Astrocyte (in vitro differentiated cells and primary cell): Measurements from ENCODE around the gene RUFY1. TPM values are rescaled to one million over a fixed set of nuclear protein-coding genes. Genes with fewer than 3 reads are reported as not detected.
"Not testable (repeated sequence)": the region's sequence is repeated elsewhere in the genome, so short reads cannot be mapped to it uniquely, and the experiment has no call there.

Source experiments
- DNase-seq: peaks from one replicate; pipeline ENCODE4 v3.0.0-alpha.2; 2010; ENCODE audit warnings: low read depth
- FAIRE-seq: peaks from 2 replicates; lab custom pipeline; 2011; peaks lifted over from hg19 to GRCh38; lab: Jason Lieb, UNC
- H2AFZ ChIP-seq: 2 replicates; pipeline ENCODE4 v1.6.0; 2012; ENCODE audit warnings: low read depth, low read length, inconsistent platforms
- H3K27ac ChIP-seq: 2 replicates; pipeline ENCODE4 v1.5.1; 2011; ENCODE audit warnings: low read depth, low read length, inconsistent platforms
- H3K27me3 ChIP-seq: 2 replicates; pipeline ENCODE4 v1.6.0; 2011; ENCODE audit warnings: low read length, inconsistent platforms; ENCODE audit not compliant: insufficient read depth
- H3K36me3 ChIP-seq: 2 replicates; pipeline ENCODE4 v1.5.1; 2011; ENCODE audit warnings: low read length, inconsistent platforms; ENCODE audit not compliant: insufficient read depth
- H3K4me1 ChIP-seq: 2 replicates; pipeline ENCODE4 v1.5.1; 2011; ENCODE audit warnings: low read length, inconsistent platforms; ENCODE audit not compliant: insufficient read depth
- H3K4me2 ChIP-seq: 2 replicates; pipeline ENCODE4 v1.6.0; 2012; ENCODE audit warnings: low read length, inconsistent platforms
- H3K4me3 ChIP-seq: 2 replicates; pipeline ENCODE4 v1.5.1; 2011; ENCODE audit warnings: low read depth, mild to moderate bottlenecking, low read length, inconsistent platforms; ENCODE audit not compliant: insufficient read depth
- H3K79me2 ChIP-seq: 2 replicates; pipeline ENCODE4 v1.6.0; 2012; ENCODE audit warnings: mild to moderate bottlenecking, low read length, inconsistent platforms; ENCODE audit not compliant: insufficient read depth
- H3K9ac ChIP-seq: 2 replicates; pipeline ENCODE4 v1.6.0; 2012; ENCODE audit warnings: mild to moderate bottlenecking, low read length, inconsistent platforms
- H3K9me3 ChIP-seq: 2 replicates; pipeline ENCODE4 v1.5.1; 2012; ENCODE audit warnings: low read depth, mild to moderate bottlenecking, low read length, inconsistent platforms; ENCODE audit not compliant: insufficient read depth
- H4K20me1 ChIP-seq: 2 replicates; pipeline ENCODE4 v1.6.0; 2012; ENCODE audit warnings: low read length, inconsistent platforms; ENCODE audit not compliant: insufficient read depth
- H3K27ac Mint-ChIP-seq: one replicate; pipeline ENCODE4 v1.8.0; 2021; ENCODE audit warnings: mild to moderate bottlenecking, mixed read lengths; ENCODE audit not compliant: unreplicated experiment
- H3K27me3 Mint-ChIP-seq: one replicate; pipeline ENCODE4 v1.8.0; 2021; ENCODE audit warnings: low read depth, mixed read lengths; ENCODE audit not compliant: unreplicated experiment
- H3K36me3 Mint-ChIP-seq: one replicate; pipeline ENCODE4 v1.8.0; 2021; ENCODE audit warnings: low read depth, mixed read lengths; ENCODE audit not compliant: unreplicated experiment
- H3K4me1 Mint-ChIP-seq: one replicate; pipeline ENCODE4 v1.8.0; 2021; ENCODE audit warnings: low read depth, mixed read lengths; ENCODE audit not compliant: unreplicated experiment
- H3K4me3 Mint-ChIP-seq: one replicate; pipeline ENCODE4 v1.8.0; 2021; ENCODE audit warnings: mild to moderate bottlenecking, moderate library complexity, mixed read lengths; ENCODE audit not compliant: unreplicated experiment
- H3K9me3 Mint-ChIP-seq: one replicate; pipeline ENCODE4 v1.8.0; 2021; ENCODE audit warnings: mild to moderate bottlenecking, mixed read lengths; ENCODE audit not compliant: unreplicated experiment
- total RNA-seq: library from RNA; stranded (reverse); gene quantifications from 2 replicates; pipeline ENCODE4 v1.2.1, GENCODE V29; 2021

The RUFY1 gene
- total RNA-seq, 1 donor from 2014 or later, result 34.1 TPM

DNA sequence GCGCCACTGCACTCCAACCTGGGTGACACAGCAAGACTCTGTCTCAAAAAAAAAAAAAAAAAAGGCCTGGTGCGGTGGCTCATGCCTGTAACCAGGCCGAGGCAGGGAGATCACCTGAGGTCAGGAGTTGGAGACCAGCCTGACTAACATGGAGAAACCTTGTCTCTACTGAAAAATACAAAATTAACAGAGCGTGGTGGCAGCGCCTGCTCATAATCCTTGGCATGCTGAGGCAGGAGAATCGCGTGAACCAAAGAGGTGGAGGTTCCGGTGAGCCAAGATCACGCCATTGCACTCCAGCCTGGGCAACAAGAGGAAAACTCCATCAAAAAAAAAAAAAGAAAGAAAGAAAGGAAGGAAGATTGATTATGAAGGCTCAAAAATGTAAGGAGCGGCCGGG, 88.9 kb downstream of the RUFY1 start:
- not testable (repeated sequence) for H3K36me3 ChIP-seq, H3K9ac ChIP-seq, H3K79me2 ChIP-seq, H3K4me3 ChIP-seq, H3K27me3 Mint-ChIP-seq, FAIRE-seq, H3K4me2 ChIP-seq, H3K27ac ChIP-seq, H3K4me3 Mint-ChIP-seq, H3K9me3 ChIP-seq, H3K36me3 Mint-ChIP-seq, H3K9me3 Mint-ChIP-seq, H3K27me3 ChIP-seq, H3K27ac Mint-ChIP-seq, DNase-seq, H3K4me1 Mint-ChIP-seq, H3K4me1 ChIP-seq, H4K20me1 ChIP-seq, H2AFZ ChIP-seq

DNA sequence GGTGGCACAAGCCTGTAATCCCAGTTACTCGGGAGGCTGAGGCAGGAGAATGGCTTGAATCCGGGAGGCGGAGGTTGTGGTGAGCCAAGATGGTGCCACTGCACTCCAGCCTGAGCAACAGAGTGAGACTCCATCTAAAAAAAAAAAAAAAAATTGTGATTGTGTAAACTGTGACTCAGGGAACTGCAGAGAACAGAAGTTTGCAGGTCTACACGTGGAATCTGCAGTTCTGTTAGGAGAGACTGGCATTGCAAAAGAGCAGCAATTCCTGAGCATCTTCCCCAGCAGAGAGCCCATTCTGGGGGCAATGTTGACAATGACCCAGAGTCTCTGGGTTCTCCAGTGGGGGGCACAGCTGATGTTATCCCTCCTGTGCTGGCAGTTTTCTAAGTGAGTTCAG, 91.4 kb downstream of the RUFY1 start:
- DNase-seq, H3K4me3 Mint-ChIP-seq, H3K4me1 Mint-ChIP-seq, H3K36me3 ChIP-seq, H3K9me3 Mint-ChIP-seq, H3K4me1 ChIP-seq, H3K27ac ChIP-seq, H3K9ac ChIP-seq, H3K4me3 ChIP-seq, H2AFZ ChIP-seq, H3K27ac Mint-ChIP-seq, H3K79me2 ChIP-seq, H3K4me2 ChIP-seq, FAIRE-seq, H3K9me3 ChIP-seq, H3K36me3 Mint-ChIP-seq, H3K27me3 ChIP-seq, H4K20me1 ChIP-seq: not testable (repeated sequence)
- H3K27me3 Mint-ChIP-seq, result peaks cover 19% of the 10 kb centered on the region

DNA sequence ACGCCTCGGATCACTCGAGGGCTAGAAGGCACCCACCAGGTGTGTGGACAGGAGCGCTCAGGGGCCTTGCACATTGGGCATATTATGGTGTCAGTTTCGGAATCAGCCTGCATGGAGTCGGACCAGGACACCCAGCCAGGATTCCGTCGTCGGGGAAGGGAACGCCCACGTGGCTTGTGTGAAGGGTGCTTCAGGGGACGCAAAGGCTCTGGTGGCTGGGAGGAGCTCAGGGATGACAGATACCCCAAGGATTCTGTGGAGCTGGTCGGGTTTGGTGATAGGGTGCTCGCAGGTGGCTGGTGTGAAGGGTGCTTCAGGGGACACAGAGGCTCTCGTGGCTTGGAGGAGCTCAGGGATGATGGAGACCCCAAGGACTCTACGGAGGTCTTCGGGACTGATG, 92.3 kb downstream of the RUFY1 start:
- not testable (repeated sequence) for H3K27ac Mint-ChIP-seq, H3K4me3 Mint-ChIP-seq, FAIRE-seq, H3K9me3 ChIP-seq, H3K4me3 ChIP-seq, H3K9ac ChIP-seq, H3K36me3 ChIP-seq, H3K27ac ChIP-seq, H3K4me1 ChIP-seq, DNase-seq, H3K27me3 ChIP-seq, H2AFZ ChIP-seq, H4K20me1 ChIP-seq, H3K79me2 ChIP-seq, H3K4me2 ChIP-seq, H3K36me3 Mint-ChIP-seq, H3K4me1 Mint-ChIP-seq, H3K9me3 Mint-ChIP-seq
- peaks cover 19% of the 10 kb centered on the region for H3K27me3 Mint-ChIP-seq

DNA sequence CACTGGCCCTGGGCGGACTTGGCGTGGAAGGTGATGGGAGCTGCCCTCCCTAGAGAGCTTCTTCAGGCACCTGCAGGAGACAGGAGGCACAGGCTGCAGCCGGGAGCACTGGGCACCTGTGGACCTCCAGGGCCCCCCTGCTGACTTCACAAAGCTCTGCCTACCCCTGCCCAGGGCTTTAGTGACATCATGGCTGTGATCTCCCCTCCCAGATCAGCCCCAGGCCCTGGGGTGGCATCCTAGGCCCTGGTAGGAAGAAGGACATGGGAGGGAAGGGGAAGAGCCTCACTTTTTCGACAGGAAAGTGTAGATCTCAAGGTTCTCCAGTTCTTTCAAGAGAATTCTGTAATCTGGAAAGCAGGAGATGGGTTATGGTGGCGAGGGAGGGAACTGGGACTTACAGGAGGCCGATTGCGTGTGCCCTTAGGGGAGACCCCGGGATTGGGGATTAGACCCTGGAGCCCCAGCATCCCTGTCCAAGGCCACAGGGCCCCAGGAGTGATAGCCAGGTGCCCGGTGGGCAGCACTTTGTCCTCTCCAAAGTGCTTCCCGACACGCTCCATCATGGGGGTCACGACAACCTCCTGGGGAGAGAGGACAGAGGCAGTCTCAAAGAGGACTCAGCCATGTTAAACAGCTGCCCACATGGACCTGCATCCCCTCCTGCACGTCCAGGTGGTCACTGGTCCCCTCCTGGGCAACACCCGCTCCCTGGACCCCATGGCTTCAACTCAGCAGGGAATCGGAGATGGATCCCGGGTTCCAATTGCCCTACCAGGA, 93.0 kb downstream of the RUFY1 start:
- H3K9ac ChIP-seq, H3K27ac Mint-ChIP-seq, H3K4me3 ChIP-seq, H4K20me1 ChIP-seq, H3K27ac ChIP-seq, H2AFZ ChIP-seq, H3K79me2 ChIP-seq, H3K4me3 Mint-ChIP-seq, H3K9me3 Mint-ChIP-seq, H3K4me1 Mint-ChIP-seq, DNase-seq, H3K9me3 ChIP-seq, H3K27me3 ChIP-seq, FAIRE-seq, H3K36me3 ChIP-seq, H3K4me2 ChIP-seq, H3K36me3 Mint-ChIP-seq, H3K4me1 ChIP-seq: not testable (repeated sequence)
- peaks cover 19% of the 10 kb centered on the region for H3K27me3 Mint-ChIP-seq

DNA sequence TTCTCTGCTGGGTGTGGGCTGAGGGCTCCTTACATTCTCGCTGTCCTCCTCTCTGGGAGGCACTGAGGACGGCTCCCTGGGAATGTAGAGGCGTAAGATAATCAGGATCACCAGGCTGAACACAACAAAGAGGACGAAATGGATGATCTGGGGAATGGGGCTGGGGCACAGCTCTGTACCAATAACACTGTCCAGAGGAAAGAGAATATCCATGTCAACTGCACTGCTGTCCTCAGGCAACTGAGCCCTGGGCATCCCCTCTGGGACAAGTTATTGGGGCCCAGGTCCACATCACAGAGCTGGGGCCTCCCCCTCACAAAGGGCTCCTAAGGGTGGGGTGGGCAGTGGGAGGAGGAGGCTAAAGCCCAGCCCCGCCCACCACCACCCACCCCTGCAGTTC, 94.4 kb downstream of the RUFY1 start:
- not testable (repeated sequence) for H3K4me1 Mint-ChIP-seq, H3K36me3 Mint-ChIP-seq

More for the DNA sequence above, 94.4 kb downstream of the RUFY1 start:
- H3K4me2 ChIP-seq, H3K9me3 Mint-ChIP-seq, H3K27ac ChIP-seq, H3K4me1 ChIP-seq, H2AFZ ChIP-seq, H3K27me3 ChIP-seq, FAIRE-seq, H3K36me3 ChIP-seq, H3K79me2 ChIP-seq, H3K27ac Mint-ChIP-seq, H4K20me1 ChIP-seq, H3K4me3 ChIP-seq, DNase-seq, H3K4me3 Mint-ChIP-seq, H3K9ac ChIP-seq, H3K9me3 ChIP-seq: not testable (repeated sequence)
- H3K27me3 Mint-ChIP-seq, result peaks cover 19% of the 10 kb centered on the region
